Measurements from ENCODE around the gene HOXA11.

GRCh38 chr7:27198138-27198841 lies 13.3 kb upstream of the HOXA11 start:
- TF ChIP-seq, protein P1, sequence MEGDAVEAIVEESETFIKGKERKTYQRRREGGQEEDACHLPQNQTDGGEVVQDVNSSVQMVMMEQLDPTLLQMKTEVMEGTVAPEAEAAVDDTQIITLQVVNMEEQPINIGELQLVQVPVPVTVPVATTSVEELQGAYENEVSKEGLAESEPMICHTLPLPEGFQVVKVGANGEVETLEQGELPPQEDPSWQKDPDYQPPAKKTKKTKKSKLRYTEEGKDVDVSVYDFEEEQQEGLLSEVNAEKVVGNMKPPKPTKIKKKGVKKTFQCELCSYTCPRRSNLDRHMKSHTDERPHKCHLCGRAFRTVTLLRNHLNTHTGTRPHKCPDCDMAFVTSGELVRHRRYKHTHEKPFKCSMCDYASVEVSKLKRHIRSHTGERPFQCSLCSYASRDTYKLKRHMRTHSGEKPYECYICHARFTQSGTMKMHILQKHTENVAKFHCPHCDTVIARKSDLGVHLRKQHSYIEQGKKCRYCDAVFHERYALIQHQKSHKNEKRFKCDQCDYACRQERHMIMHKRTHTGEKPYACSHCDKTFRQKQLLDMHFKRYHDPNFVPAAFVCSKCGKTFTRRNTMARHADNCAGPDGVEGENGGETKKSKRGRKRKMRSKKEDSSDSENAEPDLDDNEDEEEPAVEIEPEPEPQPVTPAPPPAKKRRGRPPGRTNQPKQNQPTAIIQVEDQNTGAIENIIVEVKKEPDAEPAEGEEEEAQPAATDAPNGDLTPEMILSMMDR (IDR thresholded peaks at IDR 0.05; ENCODE audit: low read length) = no peak
- no peak for TF ChIP-seq EZH2 (IDR thresholded peaks at IDR 0.05; ENCODE audit: borderline replicate concordance, low read length)

Data from OCI-LY1 (cell line).